Right lobe of liver (tissue), 4 donors: Measurements from ENCODE around the gene UPF1.

Source experiments
- POLR2A ChIP-seq: fragments of 450-650 bp; IDR thresholded peaks from one replicate; pipeline ENCODE4 v1.6.1; 2017; ENCODE audit warnings: antibody characterized with exemption, mild to moderate bottlenecking
- TF ChIP-seq, protein P1 (sequence below), 4 donors: fragments of 200-600 bp in 3 of 4; fragments of 450-650 bp in 1 of 4; IDR thresholded peaks; one replicate each; pipeline versions ENCODE4 v1.5.1 to v1.8.0; 2016 to 2022; ENCODE audit warnings: antibody characterized with exemption in 4 of 4, mild to moderate bottlenecking in 2 of 4
- donor health status: DM: no; HTN: no; CAD: no.
- donor health status: DM: no; HTN: no; CAD: no.
- donor health status: DM: no; HTN: yes; CAD: no.

DNA sequence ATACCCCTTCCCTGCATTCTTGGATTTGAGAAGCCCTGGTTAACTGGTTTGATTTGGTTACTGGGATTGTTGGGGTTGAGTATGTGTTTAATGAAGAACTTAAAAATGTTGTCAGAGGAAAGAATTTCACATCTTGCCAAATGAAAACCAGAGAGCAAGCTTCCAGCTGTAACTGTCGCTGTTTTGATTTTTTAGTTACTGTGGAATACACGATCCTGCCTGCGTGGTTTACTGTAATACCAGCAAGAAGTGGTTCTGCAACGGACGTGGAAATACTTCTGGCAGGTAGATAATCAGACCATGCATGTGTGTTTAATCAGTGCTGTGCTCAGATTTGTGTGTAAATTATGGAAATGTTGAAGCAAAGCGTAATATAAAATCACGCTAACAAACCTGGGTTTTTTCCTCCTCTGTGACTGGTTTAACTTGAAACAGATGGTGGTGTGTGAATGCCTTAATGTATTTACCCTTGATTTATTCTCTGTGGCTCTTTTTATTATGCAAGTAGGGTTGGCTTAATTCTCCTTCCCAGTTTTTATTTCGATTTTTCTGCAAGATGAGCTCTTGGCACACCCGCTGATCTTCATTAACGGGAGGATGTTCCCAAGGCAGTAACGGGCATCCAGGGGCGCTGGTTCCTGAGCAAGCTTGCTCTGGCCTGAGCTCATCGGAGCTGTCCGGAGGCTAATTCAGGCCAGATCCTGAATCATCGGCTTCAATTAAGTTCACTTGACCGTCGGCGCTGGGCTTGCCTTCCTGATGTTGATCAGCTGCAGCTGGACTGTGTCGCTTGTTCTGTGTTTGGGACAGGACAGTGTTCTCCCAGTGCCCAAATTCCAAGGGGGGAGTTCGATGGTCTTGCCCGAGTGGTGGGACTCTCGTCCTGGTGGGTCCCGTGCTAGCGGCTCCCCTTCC lies 16.0 kb downstream of the UPF1 start:
- TF ChIP-seq, protein P1, sequence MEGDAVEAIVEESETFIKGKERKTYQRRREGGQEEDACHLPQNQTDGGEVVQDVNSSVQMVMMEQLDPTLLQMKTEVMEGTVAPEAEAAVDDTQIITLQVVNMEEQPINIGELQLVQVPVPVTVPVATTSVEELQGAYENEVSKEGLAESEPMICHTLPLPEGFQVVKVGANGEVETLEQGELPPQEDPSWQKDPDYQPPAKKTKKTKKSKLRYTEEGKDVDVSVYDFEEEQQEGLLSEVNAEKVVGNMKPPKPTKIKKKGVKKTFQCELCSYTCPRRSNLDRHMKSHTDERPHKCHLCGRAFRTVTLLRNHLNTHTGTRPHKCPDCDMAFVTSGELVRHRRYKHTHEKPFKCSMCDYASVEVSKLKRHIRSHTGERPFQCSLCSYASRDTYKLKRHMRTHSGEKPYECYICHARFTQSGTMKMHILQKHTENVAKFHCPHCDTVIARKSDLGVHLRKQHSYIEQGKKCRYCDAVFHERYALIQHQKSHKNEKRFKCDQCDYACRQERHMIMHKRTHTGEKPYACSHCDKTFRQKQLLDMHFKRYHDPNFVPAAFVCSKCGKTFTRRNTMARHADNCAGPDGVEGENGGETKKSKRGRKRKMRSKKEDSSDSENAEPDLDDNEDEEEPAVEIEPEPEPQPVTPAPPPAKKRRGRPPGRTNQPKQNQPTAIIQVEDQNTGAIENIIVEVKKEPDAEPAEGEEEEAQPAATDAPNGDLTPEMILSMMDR (IDR thresholded peaks at IDR 0.05), result no peak
- TF ChIP-seq POLR2A, result no peak
